Measurements from ENCODE around the gene COL25A1. TPM values are rescaled to one million over a fixed set of nuclear protein-coding genes. Genes with fewer than 3 reads are reported as not detected.

The COL25A1 gene
- total and polyA plus RNA-seq, 2 experiments from 2014 or later: 0.28 to 1.9 TPM

DNA sequence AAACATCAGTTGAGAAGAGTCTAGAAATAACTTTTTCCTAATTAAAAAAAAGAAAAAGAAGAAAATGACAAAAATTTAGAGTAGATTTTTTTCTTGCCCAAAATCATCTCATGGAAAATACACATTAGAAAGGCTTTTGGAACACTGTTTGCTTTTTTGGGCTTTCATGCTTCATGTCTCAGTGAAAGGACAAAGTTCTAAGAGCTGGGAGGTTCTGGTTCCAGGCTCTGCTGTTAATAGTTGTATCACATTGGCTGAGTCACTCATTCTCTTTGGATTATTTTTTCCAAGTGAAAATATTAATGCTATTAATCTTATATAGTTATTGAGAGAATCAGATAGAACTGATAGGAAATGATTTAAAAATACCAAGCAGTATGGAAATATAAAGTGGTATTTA, 506.7 kb downstream of the COL25A1 start:
- H3K36me3 ChIP-seq (replicated peaks; ENCODE audit: insufficient read depth, low read depth): no peaks in the 10 kb centered on the region
- H3K9me2 ChIP-seq (replicated peaks; ENCODE audit: insufficient read depth): no peaks in the 10 kb centered on the region
- no peak overlapping the region for H3K4me2 ChIP-seq
- no peaks in the 10 kb centered on the region for H3K79me2 ChIP-seq
- no peaks in the 10 kb centered on the region for H3K27me3 ChIP-seq
- no peak overlapping the region for H3K27ac ChIP-seq
- no peak overlapping the region for H2AFZ ChIP-seq
- TF ChIP-seq EZH2 (IDR thresholded peaks at IDR 0.05; ENCODE audit: borderline replicate concordance) (no peak), EZH2phosphoT487 (IDR thresholded peaks at IDR 0.05; ENCODE audit: low read depth, severe bottlenecking, unreplicated experiment) (no peak)
- TF ChIP-seq, protein P1, sequence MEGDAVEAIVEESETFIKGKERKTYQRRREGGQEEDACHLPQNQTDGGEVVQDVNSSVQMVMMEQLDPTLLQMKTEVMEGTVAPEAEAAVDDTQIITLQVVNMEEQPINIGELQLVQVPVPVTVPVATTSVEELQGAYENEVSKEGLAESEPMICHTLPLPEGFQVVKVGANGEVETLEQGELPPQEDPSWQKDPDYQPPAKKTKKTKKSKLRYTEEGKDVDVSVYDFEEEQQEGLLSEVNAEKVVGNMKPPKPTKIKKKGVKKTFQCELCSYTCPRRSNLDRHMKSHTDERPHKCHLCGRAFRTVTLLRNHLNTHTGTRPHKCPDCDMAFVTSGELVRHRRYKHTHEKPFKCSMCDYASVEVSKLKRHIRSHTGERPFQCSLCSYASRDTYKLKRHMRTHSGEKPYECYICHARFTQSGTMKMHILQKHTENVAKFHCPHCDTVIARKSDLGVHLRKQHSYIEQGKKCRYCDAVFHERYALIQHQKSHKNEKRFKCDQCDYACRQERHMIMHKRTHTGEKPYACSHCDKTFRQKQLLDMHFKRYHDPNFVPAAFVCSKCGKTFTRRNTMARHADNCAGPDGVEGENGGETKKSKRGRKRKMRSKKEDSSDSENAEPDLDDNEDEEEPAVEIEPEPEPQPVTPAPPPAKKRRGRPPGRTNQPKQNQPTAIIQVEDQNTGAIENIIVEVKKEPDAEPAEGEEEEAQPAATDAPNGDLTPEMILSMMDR (IDR thresholded peaks at IDR 0.05; ENCODE audit: poor library complexity): no peak
- DNase-seq (ENCODE audit: low spot score): no peak
- H3K9me3 ChIP-seq (ENCODE audit: low read depth): no peaks in the 10 kb centered on the region
- no peak overlapping the region for H3K4me3 ChIP-seq
- no peaks in the 10 kb centered on the region for H4K20me1 ChIP-seq (ENCODE audit: insufficient read depth, poor library complexity, severe bottlenecking)
- H3K4me1 ChIP-seq (ENCODE audit: insufficient read depth): no peaks in the 10 kb centered on the region

- H2AFZ ChIP-seq: no peak overlapping the region
- H3K4me3 ChIP-seq: no peak overlapping the region
- no peaks in the 10 kb centered on the region for H3K36me3 ChIP-seq (replicated peaks; ENCODE audit: insufficient read depth, low read depth)
- H3K4me2 ChIP-seq: no peak overlapping the region
- no peaks in the 10 kb centered on the region for H3K9me2 ChIP-seq (replicated peaks; ENCODE audit: insufficient read depth)
- no peaks in the 10 kb centered on the region for H3K79me2 ChIP-seq
- no peaks in the 10 kb centered on the region for H3K4me1 ChIP-seq (ENCODE audit: insufficient read depth)
- H3K27me3 ChIP-seq: no peaks in the 10 kb centered on the region
- H4K20me1 ChIP-seq (ENCODE audit: insufficient read depth, poor library complexity, severe bottlenecking): no peaks in the 10 kb centered on the region
- H3K27ac ChIP-seq: no peak overlapping the region
- 79% methylated on average over 1 of the region's 1 CpG for WGBS (ENCODE audit: low lambda C conversion rate, missing lambda C conversion rate)
- TF ChIP-seq EZH2phosphoT487 (IDR thresholded peaks at IDR 0.05; ENCODE audit: low read depth, severe bottlenecking, unreplicated experiment): no peak
- TF ChIP-seq, protein P1 (IDR thresholded peaks at IDR 0.05; ENCODE audit: poor library complexity): no peak
- no peak for TF ChIP-seq EZH2 (IDR thresholded peaks at IDR 0.05; ENCODE audit: borderline replicate concordance)
- no peak for DNase-seq (ENCODE audit: low spot score)
- no peaks in the 10 kb centered on the region for H3K9me3 ChIP-seq (ENCODE audit: low read depth)
These were observed 508.3 kb downstream of the COL25A1 start for GRCh38 chr4:108794136-108794535.

- H3K9me3 ChIP-seq (ENCODE audit: low read depth): no peaks in the 10 kb centered on the region
- H3K4me3 ChIP-seq: no peak overlapping the region
- no peak for TF ChIP-seq EZH2phosphoT487 (IDR thresholded peaks at IDR 0.05; ENCODE audit: low read depth, severe bottlenecking, unreplicated experiment)
- TF ChIP-seq, protein P1 (IDR thresholded peaks at IDR 0.05; ENCODE audit: poor library complexity): no peak
- TF ChIP-seq EZH2 (IDR thresholded peaks at IDR 0.05; ENCODE audit: borderline replicate concordance): no peak
- no peak overlapping the region for H2AFZ ChIP-seq
- H3K9me2 ChIP-seq (replicated peaks; ENCODE audit: insufficient read depth): no peaks in the 10 kb centered on the region
- 92% methylated on average over 1 of the region's 1 CpG for WGBS (ENCODE audit: low lambda C conversion rate, missing lambda C conversion rate)
- H3K4me1 ChIP-seq (ENCODE audit: insufficient read depth): no peaks in the 10 kb centered on the region
- no peaks in the 10 kb centered on the region for H4K20me1 ChIP-seq (ENCODE audit: insufficient read depth, poor library complexity, severe bottlenecking)
- H3K4me2 ChIP-seq: no peak overlapping the region
- H3K79me2 ChIP-seq: no peaks in the 10 kb centered on the region
- DNase-seq (ENCODE audit: low spot score): no peak
- no peaks in the 10 kb centered on the region for H3K36me3 ChIP-seq (replicated peaks; ENCODE audit: insufficient read depth, low read depth)
- H3K27ac ChIP-seq: no peak overlapping the region
- no peaks in the 10 kb centered on the region for H3K27me3 ChIP-seq
These were observed 509.0 kb downstream of the COL25A1 start for GRCh38 chr4:108793415-108793814.

- WGBS (ENCODE audit: low lambda C conversion rate, missing lambda C conversion rate): 97% methylated on average over 9 of the region's 9 CpGs
- Histone ChIP-seq H2AFZ (no peak overlapping the region), H3K27me3 (no peaks in the 10 kb centered on the region), H4K20me1 (ENCODE audit: insufficient read depth, poor library complexity, severe bottlenecking) (no peaks in the 10 kb centered on the region), H3K4me3 (no peak overlapping the region), H3K4me1 (ENCODE audit: insufficient read depth) (no peaks in the 10 kb centered on the region), H3K9me3 (ENCODE audit: low read depth) (no peaks in the 10 kb centered on the region), H3K4me2 (no peak overlapping the region), H3K79me2 (no peaks in the 10 kb centered on the region), H3K9me2 (replicated peaks; ENCODE audit: insufficient read depth) (no peaks in the 10 kb centered on the region), H3K36me3 (replicated peaks; ENCODE audit: insufficient read depth, low read depth) (no peaks in the 10 kb centered on the region), H3K27ac (no peak overlapping the region)
- DNase-seq (ENCODE audit: low spot score): no peak
- TF ChIP-seq EZH2phosphoT487 (IDR thresholded peaks at IDR 0.05; ENCODE audit: low read depth, severe bottlenecking, unreplicated experiment) (no peak), EZH2 (IDR thresholded peaks at IDR 0.05; ENCODE audit: borderline replicate concordance) (no peak)
- TF ChIP-seq, protein P1 (IDR thresholded peaks at IDR 0.05; ENCODE audit: poor library complexity): no peak
These were observed 513.7 kb downstream of the COL25A1 start for GRCh38 chr4:108788731-108789130.

All from hepatocyte (in vitro differentiated cells).